Upper lobe of left lung (tissue), 6 donors: ENCODE data around the gene ADCY7. TPM values are rescaled to one million over a fixed set of nuclear protein-coding genes. Genes with fewer than 3 reads are reported as not detected.
A peak's percentile ranks its signal among the peaks of the same experiment; 100 is the strongest.

Experiments used
- ATAC-seq, 2 donors: fragments of 200-7000 bp; cut with Tn5 transposase; one replicate each; pipeline ENCODE4 v1.9.1; 2022; ENCODE audit warnings: mild to moderate bottlenecking in 2 of 2, moderate library complexity in 2 of 2; ENCODE audit not compliant: low FRiP score in 2 of 2
- DNase-seq, 2 donors: peaks; one replicate each; pipeline ENCODE4 v3.0.0-alpha.2; 2019 to 2020
- H3K27ac ChIP-seq, 4 donors: fragments of 200-600 bp; sonication (generic); one replicate each; pipeline ENCODE4 v1.5.1; 2016 to 2019
- H3K27me3 ChIP-seq, 4 donors: fragments of 200-600 bp; sonication (generic); one replicate each; pipeline ENCODE4 v1.5.1; 2017 to 2019
- H3K36me3 ChIP-seq, 4 donors: fragments of 200-600 bp; sonication (generic); one replicate each; pipeline ENCODE4 v1.5.1; 2016 to 2019
- H3K4me1 ChIP-seq, 4 donors: fragments of 200-600 bp; sonication (generic); one replicate each; pipeline ENCODE4 v1.5.1; 2018 to 2019
- H3K4me3 ChIP-seq, 4 donors: fragments of 200-600 bp; sonication (generic); one replicate each; pipeline ENCODE4 v1.5.1; 2017 to 2019; ENCODE audit warnings: mild to moderate bottlenecking in 2 of 4, moderate library complexity in 1 of 4
- H3K9me3 ChIP-seq, 4 donors: fragments of 200-600 bp; sonication (generic); one replicate each; pipeline ENCODE4 v1.5.1; 2018 to 2019
- EP300 ChIP-seq, 4 donors: sonication (generic); formaldehyde crosslinking; IDR thresholded peaks; one replicate each; pipeline ENCODE4 v1.5.1; 2017; ENCODE audit warnings: antibody characterized with exemption in 4 of 4, control low read depth in 2 of 4
- POLR2A ChIP-seq, 4 donors: fragments of 450-650 bp; IDR thresholded peaks; one replicate each; pipeline ENCODE4 v1.5.1; 2016 to 2017; ENCODE audit warnings: antibody characterized with exemption in 4 of 4, mild to moderate bottlenecking in 2 of 4
- POLR2AphosphoS5 ChIP-seq, 2 donors: sonication (generic); formaldehyde crosslinking; IDR thresholded peaks; one replicate each; pipeline ENCODE4 v1.5.1; 2017; ENCODE audit warnings: antibody characterized with exemption in 2 of 2
- WGBS, 2 donors: methylation state at CpG; one replicate each; pipeline ENCODE4 v1.1.5; 2017 to 2018; 5-methylcytosine and 5-hydroxymethylcytosine counted together
- total RNA-seq, 6 donors: library from RNA; depleted of rRNA in 4 of 6; stranded (reverse); fragments of >200 nt in 4 of 6; gene quantifications; one replicate each; pipeline versions ENCODE4 v1.1.0 to v1.2.1, GENCODE V29; 2016 to 2021
- TF ChIP-seq, protein P1 (sequence below), 6 experiments: fragments of 450-650 bp in 4 of 6; fragments of 200-600 bp in 2 of 6; sonication (generic) in 2 of 6; IDR thresholded peaks; one replicate each; pipeline ENCODE4 v1.5.1; 2016 to 2019; ENCODE audit warnings: antibody characterized with exemption in 6 of 6
- donor health status: DM: no; HTN: no; CAD: no; lungs with moderate emphysema.
- donor health status: DM: no; HTN: yes; CAD: no; lungs with severe emphysema.

The ADCY7 gene
- total RNA-seq, 6 donors from 2014 or later, result 46.9 to 177 (median 101) TPM

DNA sequence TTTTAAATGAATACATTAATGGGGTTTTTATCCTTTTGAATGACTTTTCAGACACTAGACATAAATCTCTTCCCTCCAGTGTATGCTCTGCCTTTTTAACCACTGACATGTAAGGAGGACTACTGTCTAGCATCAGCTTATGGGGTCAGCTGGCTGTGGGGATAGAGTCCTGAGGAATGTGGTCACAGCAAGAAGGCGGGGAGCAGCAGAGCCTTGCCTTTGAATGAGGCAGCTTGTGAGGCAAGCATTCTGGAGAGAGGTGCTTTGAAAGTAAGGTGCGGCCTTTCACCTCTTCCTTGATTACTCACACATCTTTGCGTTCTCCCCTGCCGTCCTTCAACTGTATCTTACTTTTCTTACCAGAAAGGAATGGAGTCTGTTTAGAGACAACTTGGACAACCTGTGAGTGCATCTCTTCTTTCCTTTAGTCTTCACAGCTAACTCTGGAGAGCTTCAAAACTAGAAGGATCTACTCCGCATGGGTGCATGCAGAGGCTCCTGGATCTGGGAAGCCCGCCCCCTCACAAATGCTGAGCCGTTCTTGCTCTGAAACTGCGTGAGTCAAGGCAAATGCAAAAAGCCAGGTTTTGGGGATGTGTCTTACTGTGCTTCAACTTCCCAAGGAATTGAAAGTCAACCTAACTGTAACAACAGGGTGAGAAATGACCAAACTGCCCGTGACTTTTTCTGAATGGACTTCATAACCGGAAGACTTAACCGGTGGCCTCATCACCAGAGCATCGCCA, 49.9 kb downstream of the ADCY7 start:
- no peak for TF ChIP-seq POLR2AphosphoS5 (IDR thresholded peaks at IDR 0.05)
- no peak for TF ChIP-seq EP300 (IDR thresholded peaks at IDR 0.05)
- no peak for TF ChIP-seq POLR2A (IDR thresholded peaks at IDR 0.05)
- TF ChIP-seq, protein P1, sequence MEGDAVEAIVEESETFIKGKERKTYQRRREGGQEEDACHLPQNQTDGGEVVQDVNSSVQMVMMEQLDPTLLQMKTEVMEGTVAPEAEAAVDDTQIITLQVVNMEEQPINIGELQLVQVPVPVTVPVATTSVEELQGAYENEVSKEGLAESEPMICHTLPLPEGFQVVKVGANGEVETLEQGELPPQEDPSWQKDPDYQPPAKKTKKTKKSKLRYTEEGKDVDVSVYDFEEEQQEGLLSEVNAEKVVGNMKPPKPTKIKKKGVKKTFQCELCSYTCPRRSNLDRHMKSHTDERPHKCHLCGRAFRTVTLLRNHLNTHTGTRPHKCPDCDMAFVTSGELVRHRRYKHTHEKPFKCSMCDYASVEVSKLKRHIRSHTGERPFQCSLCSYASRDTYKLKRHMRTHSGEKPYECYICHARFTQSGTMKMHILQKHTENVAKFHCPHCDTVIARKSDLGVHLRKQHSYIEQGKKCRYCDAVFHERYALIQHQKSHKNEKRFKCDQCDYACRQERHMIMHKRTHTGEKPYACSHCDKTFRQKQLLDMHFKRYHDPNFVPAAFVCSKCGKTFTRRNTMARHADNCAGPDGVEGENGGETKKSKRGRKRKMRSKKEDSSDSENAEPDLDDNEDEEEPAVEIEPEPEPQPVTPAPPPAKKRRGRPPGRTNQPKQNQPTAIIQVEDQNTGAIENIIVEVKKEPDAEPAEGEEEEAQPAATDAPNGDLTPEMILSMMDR (IDR thresholded peaks at IDR 0.05), result no peak
- Histone ChIP-seq H3K4me3 (no peak overlapping the region), H3K4me1 (peaks cover 0 to 10% (median 4%) of the 10 kb centered on the region in 4 donors), H3K27ac (no peak overlapping the region), H3K27me3 (no peaks in the 10 kb centered on the region), H3K36me3 (peaks cover 56 to 91% (median 66%) of the 10 kb centered on the region in 4 donors), H3K9me3 (no peaks in the 10 kb centered on the region)
- no peak for ATAC-seq
- WGBS, 2 donors, result 88 to 91% methylated on average over 12 of the region's 12 CpGs
- no peak for DNase-seq

GRCh38 chr16:50316848-50317630, 50.7 kb downstream of the ADCY7 start:
- DNase-seq (peak in 1 of 2 donors; percentile 15), ATAC-seq (no peak)
- H3K4me1 ChIP-seq, result peaks cover 0 to 10% (median 4%) of the 10 kb centered on the region in 4 donors
- no peaks in the 10 kb centered on the region for H3K27me3 ChIP-seq
- peaks cover 56 to 97% (median 65%) of the 10 kb centered on the region in 4 donors for H3K36me3 ChIP-seq
- no peak overlapping the region for H3K4me3 ChIP-seq
- no peaks in the 10 kb centered on the region for H3K9me3 ChIP-seq
- 76 to 89% methylated on average over 10 of the region's 10 CpGs for WGBS, 2 donors
- H3K27ac ChIP-seq, result no peak overlapping the region
- no peak for TF ChIP-seq POLR2A (IDR thresholded peaks at IDR 0.05)
- TF ChIP-seq POLR2AphosphoS5 (IDR thresholded peaks at IDR 0.05), result no peak
- TF ChIP-seq, protein P1 (IDR thresholded peaks at IDR 0.05), result no peak
- TF ChIP-seq EP300 (IDR thresholded peaks at IDR 0.05), result no peak

DNA sequence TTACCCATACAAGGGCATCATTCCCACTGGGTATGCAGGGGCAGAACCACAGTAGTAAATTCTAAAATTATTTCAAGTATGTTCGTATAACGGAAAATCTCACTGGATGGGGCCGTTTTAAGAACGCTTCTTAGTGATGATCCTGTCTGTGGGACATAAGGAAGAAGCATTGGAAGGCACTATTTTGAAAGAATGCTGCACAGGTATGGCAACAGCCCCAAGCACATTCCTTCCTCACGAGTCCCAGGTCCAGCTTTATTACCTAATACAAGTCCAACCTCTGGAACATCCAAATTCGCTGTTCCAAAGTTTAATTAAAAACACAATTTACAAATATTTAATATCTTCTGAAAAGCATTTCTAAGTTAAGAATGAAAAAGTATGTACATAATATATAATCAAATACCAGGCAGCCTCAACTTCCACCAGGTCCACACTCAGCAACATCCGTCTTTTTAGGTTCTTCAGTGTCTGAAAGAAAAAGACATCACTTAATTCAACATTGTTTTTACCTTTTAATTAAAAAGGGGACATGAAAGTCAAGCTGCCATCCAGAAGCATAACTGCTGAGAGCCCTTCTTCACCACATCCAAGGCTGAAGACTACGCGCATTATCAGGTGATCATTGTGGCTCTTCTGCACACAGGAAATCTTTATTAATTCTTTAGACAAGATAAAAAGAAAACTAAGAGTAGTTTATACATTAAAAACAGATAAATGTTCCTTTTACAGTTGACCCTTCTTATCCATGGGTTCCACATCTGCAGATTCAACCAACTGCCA, 52.6 kb downstream of the ADCY7 start:
- Histone ChIP-seq H3K9me3 (no peaks in the 10 kb centered on the region), H3K36me3 (peaks cover 53 to 90% (median 57%) of the 10 kb centered on the region in 4 donors)

DNA sequence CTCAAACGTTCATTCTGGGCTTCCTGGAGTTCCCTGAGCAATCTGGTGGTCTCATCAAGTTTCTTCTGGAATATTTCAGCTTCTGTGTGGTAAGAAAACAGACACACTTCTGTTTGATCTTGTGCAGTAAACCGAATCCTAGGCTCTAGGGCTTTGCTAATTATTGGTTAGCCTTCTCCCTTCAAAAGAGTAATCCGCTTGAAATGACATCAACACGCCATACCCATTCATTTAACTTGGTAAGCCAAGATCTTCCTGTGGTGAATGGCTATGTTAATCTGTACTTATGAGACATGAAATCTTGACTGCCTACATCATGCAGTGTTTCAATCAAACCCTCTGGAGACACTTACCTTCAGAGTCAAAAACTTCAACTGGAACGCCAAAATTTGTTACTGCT, 54.0 kb downstream of the ADCY7 start:
- Histone ChIP-seq H3K27me3 (no peaks in the 10 kb centered on the region), H3K4me1 (peaks cover 0 to 7% (median 2%) of the 10 kb centered on the region in 4 donors), H3K9me3 (no peaks in the 10 kb centered on the region), H3K4me3 (no peak overlapping the region), H3K27ac (no peak overlapping the region), H3K36me3 (peaks cover 43 to 90% (median 48%) of the 10 kb centered on the region in 4 donors)
- TF ChIP-seq, protein P1 (IDR thresholded peaks at IDR 0.05), result no peak
- TF ChIP-seq POLR2A (IDR thresholded peaks at IDR 0.05), result no peak
- TF ChIP-seq POLR2AphosphoS5 (IDR thresholded peaks at IDR 0.05), result no peak
- TF ChIP-seq EP300 (IDR thresholded peaks at IDR 0.05), result no peak
- DNase-seq (no peak), ATAC-seq (no peak)
- 94 to 95% methylated on average over 5 of the region's 5 CpGs for WGBS, 2 donors

More for the DNA sequence above, 52.6 kb downstream of the ADCY7 start:
- Histone ChIP-seq H3K4me1 (peaks cover 0 to 4% (median 1%) of the 10 kb centered on the region in 4 donors), H3K4me3 (no peak overlapping the region), H3K27me3 (no peaks in the 10 kb centered on the region), H3K27ac (no peak overlapping the region)
- DNase-seq (no peak), ATAC-seq (no peak)
- 92 to 95% methylated on average over 9 of the region's 9 CpGs for whole genome bisulfite sequencing, 2 donors
- TF ChIP-seq POLR2AphosphoS5 (IDR thresholded peaks at IDR 0.05) (no peak), EP300 (IDR thresholded peaks at IDR 0.05) (no peak), POLR2A (IDR thresholded peaks at IDR 0.05) (no peak)
- TF ChIP-seq, protein P1 (IDR thresholded peaks at IDR 0.05), result no peak
